KBM-7 (cell line): ENCODE measurements around the gene SMC6.

ENCODE experiments used
- DNase-seq: peaks from one replicate; pipeline ENCODE4 v3.0.0-alpha.2; 2015
- in situ Hi-C: fragments of 300-500 bp; cut with MboI; formaldehyde crosslinking; loops from 2 replicates; pipeline ENCODE4 v1.14.3; 2020; ENCODE audit warnings: low sequenced_read_pairs, low pct_unique_long_range_greater_than_20kb, mixed read lengths

Gene SMC6

GRCh38 chr2:17628349-17629261, 125.0 kb downstream of the SMC6 start:
- DNase-seq, result no peak
- in situ Hi-C loops, result no loop called here

GRCh38 chr2:17627434-17627833, 126.2 kb downstream of the SMC6 start:
- in situ Hi-C loops, result no loop called here
- no peak for DNase-seq

GRCh38 chr2:17626986-17627385, 126.6 kb downstream of the SMC6 start:
- DNase-seq, result no peak
- in situ Hi-C loops, result no loop called here

- DNase-seq, result no peak
Measured at GRCh38 chr2:17625446-17625845, 128.2 kb downstream of the SMC6 start.

GRCh38 chr2:17621781-17622180, 131.8 kb downstream of the SMC6 start:
- in situ Hi-C loops, result no loop called here
- no peak for DNase-seq

More at GRCh38 chr2:17625446-17625845, 128.2 kb downstream of the SMC6 start:
- in situ Hi-C loops, result no loop called here

- no peak for DNase-seq
Measured at GRCh38 chr2:17620841-17621240, 132.8 kb downstream of the SMC6 start.

GRCh38 chr2:17620280-17620679, 133.3 kb downstream of the SMC6 start:
- in situ Hi-C loops, result no loop called here
- DNase-seq, result no peak

More at GRCh38 chr2:17620841-17621240, 132.8 kb downstream of the SMC6 start:
- in situ Hi-C loops, result no loop called here

GRCh38 chr2:17617955-17618354, 135.7 kb downstream of the SMC6 start:
- no peak for DNase-seq
- in situ Hi-C loops, result no loop called here

- DNase-seq, result no peak
- in situ Hi-C loops, result no loop called here
Measured at GRCh38 chr2:17617516-17617915, 136.1 kb downstream of the SMC6 start.

- in situ Hi-C loops, result no loop called here
- no peak for DNase-seq
Measured at GRCh38 chr2:17616405-17616804, 137.2 kb downstream of the SMC6 start.

- DNase-seq, result no peak
- in situ Hi-C loops, result no loop called here
Measured at GRCh38 chr2:17615728-17616351, 137.8 kb downstream of the SMC6 start.

GRCh38 chr2:17615147-17615546, 138.5 kb downstream of the SMC6 start:
- in situ Hi-C loops, result no loop called here

GRCh38 chr2:17614174-17614930, 139.3 kb downstream of the SMC6 start:
- no peak for DNase-seq
- in situ Hi-C loops, result no loop called here

More at GRCh38 chr2:17615147-17615546, 138.5 kb downstream of the SMC6 start:
- no peak for DNase-seq
